ENCODE measurements around the gene RHO. TPM values are rescaled to one million over a fixed set of nuclear protein-coding genes. Genes with fewer than 3 reads are reported as not detected.
"Not testable (repeated sequence)": the region's sequence is repeated elsewhere in the genome, so short reads cannot be mapped to it uniquely, and the experiment has no call there.

RHO gene
- total RNA-seq, 2 donors from 2014 or later: not detected

GRCh38 chr3:129491794-129492193 is 36.6 kb upstream of the RHO start:
- DNase-seq: no peak
- Histone ChIP-seq H3K4me1 (no peaks in the 10 kb centered on the region), H3K4me3 (no peak overlapping the region), H3K9ac (ENCODE audit: low read depth in 2 of 2, low read length in 2 of 2) (no peak overlapping the region), H3K36me3 (no peaks in the 10 kb centered on the region), H3K27me3 (no peaks in the 10 kb centered on the region), H3K9me3 (no peaks in the 10 kb centered on the region), H3K27ac (no peak overlapping the region)
- no peak for TF ChIP-seq CTCF (IDR thresholded peaks at IDR 0.05)
- intact Hi-C loops (cut with DNase I): loop anchor here (5.0 kb wide), 3 partner anchors 116 to 441 kb away; partner anchors contain the start of gene PLXND1

- H3K9ac ChIP-seq (ENCODE audit: low read depth in 2 of 2, low read length in 2 of 2): no peak overlapping the region
- H3K9me3 ChIP-seq: no peaks in the 10 kb centered on the region
- H3K36me3 ChIP-seq: no peaks in the 10 kb centered on the region
- H3K27ac ChIP-seq: no peak overlapping the region
- no peak overlapping the region for H3K4me3 ChIP-seq
- no peaks in the 10 kb centered on the region for H3K4me1 ChIP-seq
- intact Hi-C loops (cut with DNase I): loop anchor here (5.0 kb wide), 3 partner anchors 115 to 440 kb away; partner anchors contain the start of gene PLXND1
- DNase-seq: no peak
- no peak for TF ChIP-seq CTCF (IDR thresholded peaks at IDR 0.05)
- no peaks in the 10 kb centered on the region for H3K27me3 ChIP-seq
These were observed 35.7 kb upstream of the RHO start for GRCh38 chr3:129492691-129493090.

- no peak for DNase-seq
- H3K4me3 ChIP-seq: no peak overlapping the region
- no peak overlapping the region for H3K27ac ChIP-seq
- intact Hi-C loops (cut with DNase I): loop anchor here (5.0 kb wide), 3 partner anchors 114 to 439 kb away; partner anchors contain the start of gene PLXND1
- no peaks in the 10 kb centered on the region for H3K27me3 ChIP-seq
- H3K4me1 ChIP-seq: no peaks in the 10 kb centered on the region
- no peaks in the 10 kb centered on the region for H3K9me3 ChIP-seq
- no peak overlapping the region for H3K9ac ChIP-seq (ENCODE audit: low read depth in 2 of 2, low read length in 2 of 2)
- no peaks in the 10 kb centered on the region for H3K36me3 ChIP-seq
- TF ChIP-seq CTCF (IDR thresholded peaks at IDR 0.05): no peak
These were observed 35.2 kb upstream of the RHO start for GRCh38 chr3:129493206-129493605.

GRCh38 chr3:129494499-129494898 is 33.9 kb upstream of the RHO start:
- not testable (repeated sequence) for H3K9ac ChIP-seq (ENCODE audit: low read depth in 2 of 2, low read length in 2 of 2); H3K4me3 ChIP-seq; DNase-seq; H3K27me3 ChIP-seq; H3K36me3 ChIP-seq; H3K9me3 ChIP-seq; H3K4me1 ChIP-seq
- peak overlapping the region; percentile 37 for H3K27ac ChIP-seq
- intact Hi-C loops (cut with DNase I): loop anchor here (5.0 kb wide), 3 partner anchors 113 to 438 kb away; partner anchors contain the start of gene PLXND1

- H3K4me1 ChIP-seq; H3K4me3 ChIP-seq; H3K36me3 ChIP-seq; intact Hi-C loops (cut with DNase I); H3K27me3 ChIP-seq; H3K9me3 ChIP-seq; H3K9ac ChIP-seq (ENCODE audit: low read depth in 2 of 2, low read length in 2 of 2); DNase-seq; H3K27ac ChIP-seq: not testable (repeated sequence)
These were observed 33.3 kb upstream of the RHO start for GRCh38 chr3:129495006-129495639.

GRCh38 chr3:129497876-129498275 is 30.6 kb upstream of the RHO start:
- H3K4me3 ChIP-seq; H3K4me1 ChIP-seq; H3K9ac ChIP-seq (ENCODE audit: low read depth in 2 of 2, low read length in 2 of 2); H3K36me3 ChIP-seq; intact Hi-C loops (cut with DNase I); DNase-seq; H3K27me3 ChIP-seq; H3K27ac ChIP-seq; H3K9me3 ChIP-seq: not testable (repeated sequence)

- H3K4me3 ChIP-seq; DNase-seq; H3K36me3 ChIP-seq; H3K4me1 ChIP-seq; H3K9me3 ChIP-seq; intact Hi-C loops (cut with DNase I); H3K9ac ChIP-seq (ENCODE audit: low read depth in 2 of 2, low read length in 2 of 2); H3K27ac ChIP-seq; H3K27me3 ChIP-seq: not testable (repeated sequence)
These were observed 29.6 kb upstream of the RHO start for GRCh38 chr3:129498603-129499488.

- H3K9ac ChIP-seq (ENCODE audit: low read depth in 2 of 2, low read length in 2 of 2); H3K4me1 ChIP-seq; intact Hi-C loops (cut with DNase I); H3K4me3 ChIP-seq; H3K27ac ChIP-seq; H3K27me3 ChIP-seq; H3K36me3 ChIP-seq; H3K9me3 ChIP-seq; DNase-seq: not testable (repeated sequence)
These were observed 28.7 kb upstream of the RHO start for GRCh38 chr3:129499604-129500333.

Measured in colonic mucosa (tissue), 4 donors.